ENCODE measurements around the gene RRP36. TPM values are rescaled to one million over a fixed set of nuclear protein-coding genes. Genes with fewer than 3 reads are reported as not detected.

RRP36 gene
- polyA plus RNA-seq, 1 donor from 2014 or later, result 79.2 TPM

DNA sequence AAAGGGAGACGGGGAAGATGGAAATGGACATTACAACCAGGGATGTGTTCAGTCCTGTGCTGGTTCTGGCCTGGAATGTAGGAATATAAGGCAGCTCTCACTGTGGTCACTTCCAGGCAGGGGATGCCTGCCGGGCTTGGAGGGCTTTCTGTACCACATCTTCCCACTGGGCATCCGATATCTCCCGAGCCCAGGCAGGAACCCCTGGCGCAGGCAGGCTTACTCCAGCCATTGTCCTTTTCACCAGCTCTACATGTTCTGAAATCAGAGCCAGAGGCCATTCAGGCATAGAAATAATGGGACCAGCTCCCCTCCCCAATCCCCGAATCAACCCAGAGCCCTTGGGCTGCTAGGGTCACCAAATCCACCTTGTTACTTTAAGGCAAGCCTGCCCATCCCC lies 9.1 kb upstream of the RRP36 start:
- H3K4me2 ChIP-seq (ENCODE audit: low read length), result peak overlapping the region; percentile 100
- H3K27ac ChIP-seq (ENCODE audit: low read length), result no peak overlapping the region
- H3K4me3 ChIP-seq (ENCODE audit: low read length), result peak overlapping the region; percentile 74
- H3K27me3 ChIP-seq (ENCODE audit: insufficient read depth, low read depth, low read length), result no peaks in the 10 kb centered on the region
- H3K79me2 ChIP-seq (replicated peaks; ENCODE audit: insufficient read depth, low read length), result peaks cover 33% of the 10 kb centered on the region
- H3K9me2 ChIP-seq (ENCODE audit: insufficient read depth, low read length), result no peaks in the 10 kb centered on the region
- TF ChIP-seq MXI1 (conservative IDR thresholded peaks at IDR 0.05; ENCODE audit: poor library complexity, severe bottlenecking) (no peak), TAF1 (IDR thresholded peaks at IDR 0.05; ENCODE audit: low read depth) (no peak), SMC3 (conservative IDR thresholded peaks at IDR 0.05; ENCODE audit: poor library complexity) (no peak), RAD21 (conservative IDR thresholded peaks at IDR 0.05) (no peak), POLR2AphosphoS5 (IDR thresholded peaks at IDR 0.05) (no peak), EP300 (conservative IDR thresholded peaks at IDR 0.05; ENCODE audit: poor library complexity, severe bottlenecking) (no peak), EZH2 (IDR thresholded peaks at IDR 0.05; ENCODE audit: borderline replicate concordance, insufficient read depth, low read length, poor library complexity, severe bottlenecking) (no peak)
- TF ChIP-seq, protein P1, sequence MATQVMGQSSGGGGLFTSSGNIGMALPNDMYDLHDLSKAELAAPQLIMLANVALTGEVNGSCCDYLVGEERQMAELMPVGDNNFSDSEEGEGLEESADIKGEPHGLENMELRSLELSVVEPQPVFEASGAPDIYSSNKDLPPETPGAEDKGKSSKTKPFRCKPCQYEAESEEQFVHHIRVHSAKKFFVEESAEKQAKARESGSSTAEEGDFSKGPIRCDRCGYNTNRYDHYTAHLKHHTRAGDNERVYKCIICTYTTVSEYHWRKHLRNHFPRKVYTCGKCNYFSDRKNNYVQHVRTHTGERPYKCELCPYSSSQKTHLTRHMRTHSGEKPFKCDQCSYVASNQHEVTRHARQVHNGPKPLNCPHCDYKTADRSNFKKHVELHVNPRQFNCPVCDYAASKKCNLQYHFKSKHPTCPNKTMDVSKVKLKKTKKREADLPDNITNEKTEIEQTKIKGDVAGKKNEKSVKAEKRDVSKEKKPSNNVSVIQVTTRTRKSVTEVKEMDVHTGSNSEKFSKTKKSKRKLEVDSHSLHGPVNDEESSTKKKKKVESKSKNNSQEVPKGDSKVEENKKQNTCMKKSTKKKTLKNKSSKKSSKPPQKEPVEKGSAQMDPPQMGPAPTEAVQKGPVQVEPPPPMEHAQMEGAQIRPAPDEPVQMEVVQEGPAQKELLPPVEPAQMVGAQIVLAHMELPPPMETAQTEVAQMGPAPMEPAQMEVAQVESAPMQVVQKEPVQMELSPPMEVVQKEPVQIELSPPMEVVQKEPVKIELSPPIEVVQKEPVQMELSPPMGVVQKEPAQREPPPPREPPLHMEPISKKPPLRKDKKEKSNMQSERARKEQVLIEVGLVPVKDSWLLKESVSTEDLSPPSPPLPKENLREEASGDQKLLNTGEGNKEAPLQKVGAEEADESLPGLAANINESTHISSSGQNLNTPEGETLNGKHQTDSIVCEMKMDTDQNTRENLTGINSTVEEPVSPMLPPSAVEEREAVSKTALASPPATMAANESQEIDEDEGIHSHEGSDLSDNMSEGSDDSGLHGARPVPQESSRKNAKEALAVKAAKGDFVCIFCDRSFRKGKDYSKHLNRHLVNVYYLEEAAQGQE (IDR thresholded peaks at IDR 0.05; ENCODE audit: borderline replicate concordance), result no peak
- TF ChIP-seq, protein P2, sequence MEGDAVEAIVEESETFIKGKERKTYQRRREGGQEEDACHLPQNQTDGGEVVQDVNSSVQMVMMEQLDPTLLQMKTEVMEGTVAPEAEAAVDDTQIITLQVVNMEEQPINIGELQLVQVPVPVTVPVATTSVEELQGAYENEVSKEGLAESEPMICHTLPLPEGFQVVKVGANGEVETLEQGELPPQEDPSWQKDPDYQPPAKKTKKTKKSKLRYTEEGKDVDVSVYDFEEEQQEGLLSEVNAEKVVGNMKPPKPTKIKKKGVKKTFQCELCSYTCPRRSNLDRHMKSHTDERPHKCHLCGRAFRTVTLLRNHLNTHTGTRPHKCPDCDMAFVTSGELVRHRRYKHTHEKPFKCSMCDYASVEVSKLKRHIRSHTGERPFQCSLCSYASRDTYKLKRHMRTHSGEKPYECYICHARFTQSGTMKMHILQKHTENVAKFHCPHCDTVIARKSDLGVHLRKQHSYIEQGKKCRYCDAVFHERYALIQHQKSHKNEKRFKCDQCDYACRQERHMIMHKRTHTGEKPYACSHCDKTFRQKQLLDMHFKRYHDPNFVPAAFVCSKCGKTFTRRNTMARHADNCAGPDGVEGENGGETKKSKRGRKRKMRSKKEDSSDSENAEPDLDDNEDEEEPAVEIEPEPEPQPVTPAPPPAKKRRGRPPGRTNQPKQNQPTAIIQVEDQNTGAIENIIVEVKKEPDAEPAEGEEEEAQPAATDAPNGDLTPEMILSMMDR (IDR thresholded peaks at IDR 0.05; ENCODE audit: poor library complexity, severe bottlenecking), result no peak
- no peaks in the 10 kb centered on the region for H3K9me3 ChIP-seq (ENCODE audit: low read length)
- H3K36me3 ChIP-seq (ENCODE audit: insufficient read depth, low read length), result no peaks in the 10 kb centered on the region
- H2AFZ ChIP-seq (ENCODE audit: low read depth, low read length), result no peak overlapping the region
- no peaks in the 10 kb centered on the region for H3F3A ChIP-seq (ENCODE audit: insufficient read depth, low read length, poor library complexity, severe bottlenecking)
- H4K20me1 ChIP-seq (ENCODE audit: insufficient read depth), result no peaks in the 10 kb centered on the region
- H3K9ac ChIP-seq (ENCODE audit: low read length), result peak overlapping the region; percentile 79

DNA sequence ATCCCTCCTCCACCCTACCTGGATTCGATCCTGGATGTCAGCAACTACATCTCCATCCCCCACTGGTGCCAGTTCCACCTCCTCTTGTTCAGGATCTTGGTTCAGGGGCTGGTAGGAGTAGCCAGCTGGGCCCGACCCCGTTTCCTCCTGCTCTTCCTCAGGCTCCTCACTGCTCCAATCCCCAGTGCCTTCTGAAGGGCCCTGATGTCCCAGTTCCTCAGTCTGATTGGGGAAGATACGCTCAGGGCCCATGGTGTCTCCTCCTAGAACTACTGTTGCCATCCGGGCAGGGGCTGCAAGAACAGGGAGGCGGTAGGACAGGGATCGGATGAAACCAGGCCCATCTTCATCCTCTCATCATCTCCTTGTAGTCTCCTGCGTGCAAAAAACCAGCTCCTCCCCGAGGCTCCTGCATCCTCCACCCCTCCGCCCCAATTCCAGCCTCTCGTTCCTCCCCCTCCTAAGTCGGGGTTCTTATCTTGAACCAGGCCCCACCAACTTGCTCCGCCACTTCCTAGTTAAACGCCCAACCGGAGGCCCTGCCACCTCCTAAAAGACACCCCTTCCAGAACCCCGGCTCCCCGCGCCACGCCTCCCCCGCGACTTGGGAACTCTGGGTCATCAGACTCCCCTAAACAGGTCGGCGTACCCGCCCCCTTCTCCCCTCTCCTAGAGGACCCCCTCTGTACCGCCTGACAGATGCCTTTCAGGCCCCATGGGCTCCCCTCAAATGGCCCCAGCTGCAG lies 8.2 kb upstream of the RRP36 start:
- peak overlapping the region; percentile 73 for H2AFZ ChIP-seq (ENCODE audit: low read depth, low read length)
- H3K79me2 ChIP-seq (replicated peaks; ENCODE audit: insufficient read depth, low read length), result peaks cover 33% of the 10 kb centered on the region
- peak overlapping the region; percentile 47 for H3K27ac ChIP-seq (ENCODE audit: low read length)
- TF ChIP-seq TAF1 (IDR thresholded peaks at IDR 0.05; ENCODE audit: low read depth), result no peak
- peak overlapping the region; percentile 74 for H3K4me3 ChIP-seq (ENCODE audit: low read length)
- H3K4me2 ChIP-seq (ENCODE audit: low read length), result peak overlapping the region; percentile 100
- no peaks in the 10 kb centered on the region for H3F3A ChIP-seq (ENCODE audit: insufficient read depth, low read length, poor library complexity, severe bottlenecking)
- H3K9ac ChIP-seq (ENCODE audit: low read length), result peak overlapping the region; percentile 79
- H4K20me1 ChIP-seq (ENCODE audit: insufficient read depth), result no peaks in the 10 kb centered on the region
- no peaks in the 10 kb centered on the region for H3K27me3 ChIP-seq (ENCODE audit: insufficient read depth, low read depth, low read length)
- no peaks in the 10 kb centered on the region for H3K9me2 ChIP-seq (ENCODE audit: insufficient read depth, low read length)
- no peaks in the 10 kb centered on the region for H3K36me3 ChIP-seq (ENCODE audit: insufficient read depth, low read length)
- H3K9me3 ChIP-seq (ENCODE audit: low read length), result no peaks in the 10 kb centered on the region

Data from neural cell (in vitro differentiated cells).